HepG2 (cell line): ENCODE data around the gene TTYH1. TPM values are rescaled to one million over a fixed set of nuclear protein-coding genes. Genes with fewer than 3 reads are reported as not detected.

ENCODE experiments used
- AKNA ChIP-seq: sonication (generic); formaldehyde crosslinking; IDR thresholded peaks from 2 replicates; pipeline ENCODE4 v1.4.0; 2020; ENCODE audit warnings: missing genetic modification reagents, borderline replicate concordance
- ERF ChIP-seq: IDR thresholded peaks from 2 replicates; pipeline ENCODE4 v1.6.1; 2018; ENCODE audit warnings: missing biosample characterization, missing genetic modification reagents
- HOXA3 ChIP-seq: sonication (generic); formaldehyde crosslinking; IDR thresholded peaks from 2 replicates; pipeline ENCODE4 v1.5.0; 2020; ENCODE audit warnings: missing genetic modification reagents
- IRX3 ChIP-seq: sonication (generic); formaldehyde crosslinking; IDR thresholded peaks from 2 replicates; pipeline ENCODE4 v1.8.1; 2023; ENCODE audit warnings: mild to moderate bottlenecking, low read depth, missing genetic modification reagents, borderline replicate concordance
- MAFK ChIP-seq, 2 experiments: IDR thresholded peaks in 1 of 2; conservative IDR thresholded peaks in 1 of 2; 2 replicates each; pipeline ENCODE4 v1.6.1; 2011; ENCODE audit warnings: improper control_type of control experiment in 2 of 2, low read length in 2 of 2
- MED8 ChIP-seq: sonication (generic); formaldehyde crosslinking; IDR thresholded peaks from 2 replicates; pipeline ENCODE4 v1.8.1; 2023; ENCODE audit warnings: mild to moderate bottlenecking, missing genetic modification reagents; ENCODE audit not compliant: insufficient replicate concordance
- MIER2 ChIP-seq: IDR thresholded peaks from 2 replicates; pipeline ENCODE4 v1.6.1; 2016; ENCODE audit warnings: missing biosample characterization, missing genetic modification reagents
- NBN ChIP-seq: fragments of 450-650 bp; conservative IDR thresholded peaks from 2 replicates; pipeline ENCODE4 v1.6.1; 2017
- NKX3-1 ChIP-seq: sonication (generic); formaldehyde crosslinking; IDR thresholded peaks from 2 replicates; pipeline ENCODE4 v1.5.0; 2020; ENCODE audit warnings: missing genetic modification reagents
- RXRA ChIP-seq: sonication (generic); formaldehyde crosslinking; IDR thresholded peaks from 2 replicates; pipeline ENCODE4 v1.5.1; 2020; ENCODE audit warnings: missing genetic modification reagents
- SKI ChIP-seq: fragments of 450-650 bp; IDR thresholded peaks from one replicate; pipeline ENCODE4 v1.6.1; 2018; ENCODE audit warnings: mild to moderate bottlenecking; ENCODE audit not compliant: partially characterized antibody
- TCF7L2 ChIP-seq: IDR thresholded peaks from 2 replicates; pipeline ENCODE4 v1.6.1; 2011; ENCODE audit warnings: mild to moderate bottlenecking, low read depth, low read length, moderate library complexity
- ZBTB25 ChIP-seq: IDR thresholded peaks from 2 replicates; pipeline ENCODE4 v1.6.1; 2018; ENCODE audit warnings: missing genetic modification reagents
- ZBTB49 ChIP-seq: sonication (generic); formaldehyde crosslinking; IDR thresholded peaks from 2 replicates; pipeline ENCODE4 v1.4.0; 2020; ENCODE audit warnings: missing genetic modification reagents, borderline replicate concordance
- ZNF230 ChIP-seq: sonication (generic); formaldehyde crosslinking; IDR thresholded peaks from 2 replicates; pipeline ENCODE4 v1.4.0; 2020; ENCODE audit warnings: mild to moderate bottlenecking, missing genetic modification reagents
- ZNF329 ChIP-seq: sonication (generic); formaldehyde crosslinking; IDR thresholded peaks from 2 replicates; pipeline ENCODE4 v1.9.0; 2021; ENCODE audit warnings: low read depth, mild to moderate bottlenecking, missing genetic modification reagents
- ZNF766 ChIP-seq: sonication (generic); formaldehyde crosslinking; IDR thresholded peaks from 2 replicates; pipeline ENCODE4 v1.5.0; 2020; ENCODE audit warnings: missing genetic modification reagents, borderline replicate concordance
- ZNF800 ChIP-seq: sonication (generic); formaldehyde crosslinking; IDR thresholded peaks from 2 replicates; pipeline ENCODE4 v1.4.0; 2020; ENCODE audit warnings: missing genetic modification reagents
- ZNF816 ChIP-seq: sonication (generic); formaldehyde crosslinking; IDR thresholded peaks from 2 replicates; pipeline ENCODE4 v1.8.0; 2022; ENCODE audit warnings: missing genetic modification reagents, mild to moderate bottlenecking, borderline replicate concordance
- polyA plus RNA-seq, 8 experiments: library from polyadenylated mRNA; depleted of rRNA in 3 of 8; stranded (reverse) in 7 of 8; unstranded in 1 of 8; fragments of >200 nt; fragmentation: Illumina TruSeq in 4 of 8; extraction: Trizol in 4 of 8; gene quantifications; 2 replicates each; pipeline versions ENCODE4 v1.2.1 to v1.2.3, GENCODE V29; 2011 to 2016; ENCODE audit warnings: low read depth in 4 of 8, missing spikeins in 1 of 8, mixed read lengths in 1 of 8; ENCODE audit not compliant: insufficient read depth in 1 of 8
- total RNA-seq, 5 experiments: library from RNA; depleted of rRNA; stranded (reverse); fragments of >200 nt; fragmentation: Illumina TruSeq; extraction: Trizol; gene quantifications; 2 replicates each; pipeline ENCODE4 v1.2.3, GENCODE V29; 2016; ENCODE audit warnings: low read depth in 1 of 5

TTYH1 gene
- total and polyA plus RNA-seq, 2 of the 13 experiments (the other 11 are each of a cell fraction or from before 2014, with no cell fraction given), result 6.9 to 19.9 TPM

GRCh38 chr19:54464630-54465425 lies 49.6 kb downstream of the TTYH1 start (continued):
- TF ChIP-seq ZBTB49 (CRISPR knock-in tag) (no peak), ZNF230 (CRISPR knock-in tag) (0 out of 2 replicates have a peak, but pooled peaks have one; percentile 35), SKI (peak; percentile 55), MAFK (conservative IDR thresholded peaks at IDR 0.05 in 1 of 2, IDR thresholded peaks at IDR 0.05 in 1 of 2; ENCODE audit: low read length in 2 of 2) (no peak), ZNF816 (CRISPR knock-in tag) (no peak), ZNF766 (CRISPR knock-in tag) (peak; percentile 72; the same call in 1 of the 2 replicates), RXRA (CRISPR knock-in tag) (peak; percentile 64), NBN (no peak), IRX3 (no peak), MED8 (peak; percentile 58), ERF (CRISPR knock-in tag) (peak; percentile 45; the same call in 1 of the 2 replicates), ZBTB25 (CRISPR knock-in tag) (0 out of 2 replicates have a peak, but pooled peaks have one; percentile 29), AKNA (CRISPR knock-in tag) (no peak), NKX3-1 (no peak), ZNF329 (CRISPR knock-in tag) (no peak), TCF7L2 (no peak), MIER2 (no peak), ZNF800 (CRISPR knock-in tag) (peak; percentile 48; the same call in 1 of the 2 replicates), HOXA3 (CRISPR knock-in tag) (peak; percentile 53; the same call in 1 of the 2 replicates)
